ENCODE data around the gene CATSPERB. TPM values are rescaled to one million over a fixed set of nuclear protein-coding genes. Genes with fewer than 3 reads are reported as not detected.
"Not testable (repeated sequence)": the region's sequence is repeated elsewhere in the genome, so short reads cannot be mapped to it uniquely, and the experiment has no call there.

CATSPERB gene
- polyA plus RNA-seq, 1 donor (not counting 4 experiments of a cell fraction or from before 2014, with no cell fraction given): 1.1 TPM

- H3K4me3 ChIP-seq (ENCODE audit: control insufficient read depth in 2 of 3, extremely low read depth in 1 of 3, insufficient read depth in 2 of 3, low read depth in 1 of 3, low read length in 3 of 3): no peak overlapping the region
- no peaks in the 10 kb centered on the region for H4K20me1 ChIP-seq (ENCODE audit: control insufficient read depth, extremely low read depth, insufficient read depth, low read length)
- no peak overlapping the region for H3K9ac ChIP-seq (ENCODE audit: control insufficient read depth, extremely low read depth, insufficient read depth, low read length)
- no peaks in the 10 kb centered on the region for H3K9me3 ChIP-seq (ENCODE audit: control insufficient read depth, low read depth, low read length)
- no peak overlapping the region for H2AFZ ChIP-seq (ENCODE audit: control insufficient read depth, low read length)
- no peak overlapping the region for H3K4me2 ChIP-seq (ENCODE audit: control insufficient read depth, extremely low read depth, insufficient read depth, low read depth, low read length)
- FAIRE-seq (no peak), DNase-seq (ENCODE audit: low read depth, low spot score) (no peak)
- H3K36me3 ChIP-seq (ENCODE audit: control insufficient read depth in 2 of 2, extremely low read depth in 1 of 2, insufficient read depth in 2 of 2, low read length in 2 of 2): no peaks in the 10 kb centered on the region
- no peak overlapping the region for H3K27ac ChIP-seq (ENCODE audit: control insufficient read depth, insufficient read depth, low read length)
- H3K9me1 ChIP-seq (ENCODE audit: control insufficient read depth, extremely low read depth, insufficient read depth, low read length): no peaks in the 10 kb centered on the region
- no peaks in the 10 kb centered on the region for H3K27me3 ChIP-seq (ENCODE audit: control insufficient read depth, extremely low read depth, insufficient read depth, low read length)
- peaks cover 3% of the 10 kb centered on the region for H3K4me1 ChIP-seq (ENCODE audit: control insufficient read depth, extremely low read depth, insufficient read depth, low read length)
- H3K79me2 ChIP-seq (ENCODE audit: control insufficient read depth, insufficient read depth, low read length): no peaks in the 10 kb centered on the region
- dilution Hi-C loops (cut with MboI; ENCODE audit: extremely low pct_ligation_motif_present, low sequenced_read_pairs): no loop called here
- TF ChIP-seq EZH2 (IDR thresholded peaks at IDR 0.05; ENCODE audit: low read length): no peak
- TF ChIP-seq, protein P1, sequence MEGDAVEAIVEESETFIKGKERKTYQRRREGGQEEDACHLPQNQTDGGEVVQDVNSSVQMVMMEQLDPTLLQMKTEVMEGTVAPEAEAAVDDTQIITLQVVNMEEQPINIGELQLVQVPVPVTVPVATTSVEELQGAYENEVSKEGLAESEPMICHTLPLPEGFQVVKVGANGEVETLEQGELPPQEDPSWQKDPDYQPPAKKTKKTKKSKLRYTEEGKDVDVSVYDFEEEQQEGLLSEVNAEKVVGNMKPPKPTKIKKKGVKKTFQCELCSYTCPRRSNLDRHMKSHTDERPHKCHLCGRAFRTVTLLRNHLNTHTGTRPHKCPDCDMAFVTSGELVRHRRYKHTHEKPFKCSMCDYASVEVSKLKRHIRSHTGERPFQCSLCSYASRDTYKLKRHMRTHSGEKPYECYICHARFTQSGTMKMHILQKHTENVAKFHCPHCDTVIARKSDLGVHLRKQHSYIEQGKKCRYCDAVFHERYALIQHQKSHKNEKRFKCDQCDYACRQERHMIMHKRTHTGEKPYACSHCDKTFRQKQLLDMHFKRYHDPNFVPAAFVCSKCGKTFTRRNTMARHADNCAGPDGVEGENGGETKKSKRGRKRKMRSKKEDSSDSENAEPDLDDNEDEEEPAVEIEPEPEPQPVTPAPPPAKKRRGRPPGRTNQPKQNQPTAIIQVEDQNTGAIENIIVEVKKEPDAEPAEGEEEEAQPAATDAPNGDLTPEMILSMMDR (optimal IDR thresholded peaks at IDR 0.05 in 1 of 3, IDR thresholded peaks at IDR 0.05 in 1 of 3, conservative IDR thresholded peaks at IDR 0.05 in 1 of 3; ENCODE audit: extremely low read depth in 1 of 3, insufficient read depth in 2 of 3, low read length in 3 of 3): no peak
Measured at GRCh38 chr14:91607322-91608047, 124.4 kb downstream of the CATSPERB start.

DNA sequence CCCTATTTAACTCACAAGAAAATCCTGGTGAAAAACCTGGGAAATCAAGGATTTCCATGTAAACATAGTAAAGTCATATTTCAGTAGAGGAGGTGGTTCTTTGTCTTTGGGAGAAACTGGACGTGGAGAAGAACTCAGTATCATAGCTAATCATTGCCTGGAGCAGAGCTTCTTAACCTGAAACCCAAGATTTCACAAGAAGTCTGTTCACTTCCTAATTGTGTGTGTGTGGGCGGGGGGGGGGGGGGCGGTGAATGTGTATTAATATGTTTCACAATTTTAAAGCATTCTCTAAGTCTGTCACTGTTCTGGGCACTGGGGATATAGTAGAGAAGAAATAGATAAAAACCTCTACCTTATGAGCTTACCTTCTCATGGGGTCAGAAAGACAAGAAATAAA, 125.0 kb downstream of the CATSPERB start:
- H3K4me2 ChIP-seq (ENCODE audit: control insufficient read depth, extremely low read depth, insufficient read depth, low read depth, low read length): no peak overlapping the region
- no peak overlapping the region for H3K27ac ChIP-seq (ENCODE audit: control insufficient read depth, insufficient read depth, low read length)
- FAIRE-seq (no peak), DNase-seq (ENCODE audit: low read depth, low spot score) (no peak)
- TF ChIP-seq, protein P1 (optimal IDR thresholded peaks at IDR 0.05 in 1 of 3, IDR thresholded peaks at IDR 0.05 in 1 of 3, conservative IDR thresholded peaks at IDR 0.05 in 1 of 3; ENCODE audit: extremely low read depth in 1 of 3, insufficient read depth in 2 of 3, low read length in 3 of 3): no peak
- no peak for TF ChIP-seq EZH2 (IDR thresholded peaks at IDR 0.05; ENCODE audit: low read length)
- H3K9me1 ChIP-seq (ENCODE audit: control insufficient read depth, extremely low read depth, insufficient read depth, low read length): no peaks in the 10 kb centered on the region
- H4K20me1 ChIP-seq (ENCODE audit: control insufficient read depth, extremely low read depth, insufficient read depth, low read length): no peaks in the 10 kb centered on the region
- no peak overlapping the region for H3K9ac ChIP-seq (ENCODE audit: control insufficient read depth, extremely low read depth, insufficient read depth, low read length)
- no peaks in the 10 kb centered on the region for H3K9me3 ChIP-seq (ENCODE audit: control insufficient read depth, low read depth, low read length)
- H3K36me3 ChIP-seq (ENCODE audit: control insufficient read depth in 2 of 2, extremely low read depth in 1 of 2, insufficient read depth in 2 of 2, low read length in 2 of 2): no peaks in the 10 kb centered on the region
- H3K27me3 ChIP-seq (ENCODE audit: control insufficient read depth, extremely low read depth, insufficient read depth, low read length): no peaks in the 10 kb centered on the region
- H3K4me1 ChIP-seq (ENCODE audit: control insufficient read depth, extremely low read depth, insufficient read depth, low read length): peaks cover 3% of the 10 kb centered on the region
- no peaks in the 10 kb centered on the region for H3K79me2 ChIP-seq (ENCODE audit: control insufficient read depth, insufficient read depth, low read length)
- no peak overlapping the region for H2AFZ ChIP-seq (ENCODE audit: control insufficient read depth, low read length)
- dilution Hi-C loops (cut with MboI; ENCODE audit: extremely low pct_ligation_motif_present, low sequenced_read_pairs): no loop called here
- H3K4me3 ChIP-seq (ENCODE audit: control insufficient read depth in 2 of 3, extremely low read depth in 1 of 3, insufficient read depth in 2 of 3, low read depth in 1 of 3, low read length in 3 of 3): no peak overlapping the region

- H3K9me3 ChIP-seq (ENCODE audit: control insufficient read depth, low read depth, low read length); H2AFZ ChIP-seq (ENCODE audit: control insufficient read depth, low read length); H3K9ac ChIP-seq (ENCODE audit: control insufficient read depth, extremely low read depth, insufficient read depth, low read length); H3K4me2 ChIP-seq (ENCODE audit: control insufficient read depth, extremely low read depth, insufficient read depth, low read depth, low read length); DNase-seq (ENCODE audit: low read depth, low spot score); dilution Hi-C loops (cut with MboI; ENCODE audit: extremely low pct_ligation_motif_present, low sequenced_read_pairs); H3K79me2 ChIP-seq (ENCODE audit: control insufficient read depth, insufficient read depth, low read length); H3K4me3 ChIP-seq (ENCODE audit: control insufficient read depth in 2 of 3, extremely low read depth in 1 of 3, insufficient read depth in 2 of 3, low read depth in 1 of 3, low read length in 3 of 3); H3K4me1 ChIP-seq (ENCODE audit: control insufficient read depth, extremely low read depth, insufficient read depth, low read length); H3K27me3 ChIP-seq (ENCODE audit: control insufficient read depth, extremely low read depth, insufficient read depth, low read length); FAIRE-seq; H4K20me1 ChIP-seq (ENCODE audit: control insufficient read depth, extremely low read depth, insufficient read depth, low read length); H3K9me1 ChIP-seq (ENCODE audit: control insufficient read depth, extremely low read depth, insufficient read depth, low read length); H3K27ac ChIP-seq (ENCODE audit: control insufficient read depth, insufficient read depth, low read length); H3K36me3 ChIP-seq (ENCODE audit: control insufficient read depth in 2 of 2, extremely low read depth in 1 of 2, insufficient read depth in 2 of 2, low read length in 2 of 2): not testable (repeated sequence)
Measured at GRCh38 chr14:91604611-91605010, 127.3 kb downstream of the CATSPERB start.

All from keratinocyte (primary cell).